ENCODE data around the gene MUC4. TPM values are rescaled to one million over a fixed set of nuclear protein-coding genes. Genes with fewer than 3 reads are reported as not detected.

Gene MUC4
- total and polyA plus RNA-seq, 2 experiments from 2014 or later = 1.3 TPM

DNA sequence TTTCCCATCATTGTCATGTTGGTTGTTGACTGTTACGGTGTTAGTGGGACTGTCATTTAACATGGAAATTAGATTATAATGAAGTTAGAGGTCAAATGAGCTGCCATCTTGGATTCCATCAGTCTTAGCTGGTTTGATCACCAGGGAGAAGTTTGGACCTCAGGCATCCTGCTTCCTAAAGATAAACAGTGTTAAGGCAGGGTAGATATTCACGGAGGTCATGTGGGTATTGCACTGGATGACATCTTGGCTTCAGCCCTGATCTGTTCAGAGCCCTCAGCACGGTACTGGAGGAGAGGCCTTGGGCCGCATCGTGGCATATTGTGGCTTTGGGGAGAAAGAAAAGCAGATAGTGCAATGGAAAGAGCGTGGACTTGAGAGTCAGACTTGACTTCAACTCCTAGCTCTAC lies 102.0 kb downstream of the MUC4 start:
- no peak for DNase-seq (ENCODE audit: low spot score)
- 0 out of 2 replicates have a peak, but pooled peaks cover 6% of the 10 kb centered on the region for H3K9me2 ChIP-seq (ENCODE audit: insufficient read depth)

More for the DNA sequence above, 102.0 kb downstream of the MUC4 start:
- H3K4me3 Mint-ChIP-seq = no peak overlapping the region
- no peaks in the 10 kb centered on the region for H4K20me1 ChIP-seq (replicated peaks; ENCODE audit: insufficient read depth)
- TF ChIP-seq, protein P1, sequence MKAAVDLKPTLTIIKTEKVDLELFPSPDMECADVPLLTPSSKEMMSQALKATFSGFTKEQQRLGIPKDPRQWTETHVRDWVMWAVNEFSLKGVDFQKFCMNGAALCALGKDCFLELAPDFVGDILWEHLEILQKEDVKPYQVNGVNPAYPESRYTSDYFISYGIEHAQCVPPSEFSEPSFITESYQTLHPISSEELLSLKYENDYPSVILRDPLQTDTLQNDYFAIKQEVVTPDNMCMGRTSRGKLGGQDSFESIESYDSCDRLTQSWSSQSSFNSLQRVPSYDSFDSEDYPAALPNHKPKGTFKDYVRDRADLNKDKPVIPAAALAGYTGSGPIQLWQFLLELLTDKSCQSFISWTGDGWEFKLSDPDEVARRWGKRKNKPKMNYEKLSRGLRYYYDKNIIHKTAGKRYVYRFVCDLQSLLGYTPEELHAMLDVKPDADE (IDR thresholded peaks at IDR 0.05) = no peak
- no peak for TF ChIP-seq CREB1 (CRISPR knock-in tag; IDR thresholded peaks at IDR 0.05; ENCODE audit: low read depth)
- TF ChIP-seq POLR2AphosphoS5 (IDR thresholded peaks at IDR 0.05; ENCODE audit: low read depth) = no peak
- TF ChIP-seq, protein P2, sequence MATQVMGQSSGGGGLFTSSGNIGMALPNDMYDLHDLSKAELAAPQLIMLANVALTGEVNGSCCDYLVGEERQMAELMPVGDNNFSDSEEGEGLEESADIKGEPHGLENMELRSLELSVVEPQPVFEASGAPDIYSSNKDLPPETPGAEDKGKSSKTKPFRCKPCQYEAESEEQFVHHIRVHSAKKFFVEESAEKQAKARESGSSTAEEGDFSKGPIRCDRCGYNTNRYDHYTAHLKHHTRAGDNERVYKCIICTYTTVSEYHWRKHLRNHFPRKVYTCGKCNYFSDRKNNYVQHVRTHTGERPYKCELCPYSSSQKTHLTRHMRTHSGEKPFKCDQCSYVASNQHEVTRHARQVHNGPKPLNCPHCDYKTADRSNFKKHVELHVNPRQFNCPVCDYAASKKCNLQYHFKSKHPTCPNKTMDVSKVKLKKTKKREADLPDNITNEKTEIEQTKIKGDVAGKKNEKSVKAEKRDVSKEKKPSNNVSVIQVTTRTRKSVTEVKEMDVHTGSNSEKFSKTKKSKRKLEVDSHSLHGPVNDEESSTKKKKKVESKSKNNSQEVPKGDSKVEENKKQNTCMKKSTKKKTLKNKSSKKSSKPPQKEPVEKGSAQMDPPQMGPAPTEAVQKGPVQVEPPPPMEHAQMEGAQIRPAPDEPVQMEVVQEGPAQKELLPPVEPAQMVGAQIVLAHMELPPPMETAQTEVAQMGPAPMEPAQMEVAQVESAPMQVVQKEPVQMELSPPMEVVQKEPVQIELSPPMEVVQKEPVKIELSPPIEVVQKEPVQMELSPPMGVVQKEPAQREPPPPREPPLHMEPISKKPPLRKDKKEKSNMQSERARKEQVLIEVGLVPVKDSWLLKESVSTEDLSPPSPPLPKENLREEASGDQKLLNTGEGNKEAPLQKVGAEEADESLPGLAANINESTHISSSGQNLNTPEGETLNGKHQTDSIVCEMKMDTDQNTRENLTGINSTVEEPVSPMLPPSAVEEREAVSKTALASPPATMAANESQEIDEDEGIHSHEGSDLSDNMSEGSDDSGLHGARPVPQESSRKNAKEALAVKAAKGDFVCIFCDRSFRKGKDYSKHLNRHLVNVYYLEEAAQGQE (IDR thresholded peaks at IDR 0.05; ENCODE audit: unreplicated experiment) = no peak
- no peak for TF ChIP-seq ZNF331 (CRISPR knock-in tag; IDR thresholded peaks at IDR 0.05; ENCODE audit: low read depth)
- no peak for TF ChIP-seq EZH2phosphoT487 (IDR thresholded peaks at IDR 0.05; ENCODE audit: unreplicated experiment)
- no peak for TF ChIP-seq STAT1 (IDR thresholded peaks at IDR 0.05; ENCODE audit: unreplicated experiment)
- TF ChIP-seq, protein P3, sequence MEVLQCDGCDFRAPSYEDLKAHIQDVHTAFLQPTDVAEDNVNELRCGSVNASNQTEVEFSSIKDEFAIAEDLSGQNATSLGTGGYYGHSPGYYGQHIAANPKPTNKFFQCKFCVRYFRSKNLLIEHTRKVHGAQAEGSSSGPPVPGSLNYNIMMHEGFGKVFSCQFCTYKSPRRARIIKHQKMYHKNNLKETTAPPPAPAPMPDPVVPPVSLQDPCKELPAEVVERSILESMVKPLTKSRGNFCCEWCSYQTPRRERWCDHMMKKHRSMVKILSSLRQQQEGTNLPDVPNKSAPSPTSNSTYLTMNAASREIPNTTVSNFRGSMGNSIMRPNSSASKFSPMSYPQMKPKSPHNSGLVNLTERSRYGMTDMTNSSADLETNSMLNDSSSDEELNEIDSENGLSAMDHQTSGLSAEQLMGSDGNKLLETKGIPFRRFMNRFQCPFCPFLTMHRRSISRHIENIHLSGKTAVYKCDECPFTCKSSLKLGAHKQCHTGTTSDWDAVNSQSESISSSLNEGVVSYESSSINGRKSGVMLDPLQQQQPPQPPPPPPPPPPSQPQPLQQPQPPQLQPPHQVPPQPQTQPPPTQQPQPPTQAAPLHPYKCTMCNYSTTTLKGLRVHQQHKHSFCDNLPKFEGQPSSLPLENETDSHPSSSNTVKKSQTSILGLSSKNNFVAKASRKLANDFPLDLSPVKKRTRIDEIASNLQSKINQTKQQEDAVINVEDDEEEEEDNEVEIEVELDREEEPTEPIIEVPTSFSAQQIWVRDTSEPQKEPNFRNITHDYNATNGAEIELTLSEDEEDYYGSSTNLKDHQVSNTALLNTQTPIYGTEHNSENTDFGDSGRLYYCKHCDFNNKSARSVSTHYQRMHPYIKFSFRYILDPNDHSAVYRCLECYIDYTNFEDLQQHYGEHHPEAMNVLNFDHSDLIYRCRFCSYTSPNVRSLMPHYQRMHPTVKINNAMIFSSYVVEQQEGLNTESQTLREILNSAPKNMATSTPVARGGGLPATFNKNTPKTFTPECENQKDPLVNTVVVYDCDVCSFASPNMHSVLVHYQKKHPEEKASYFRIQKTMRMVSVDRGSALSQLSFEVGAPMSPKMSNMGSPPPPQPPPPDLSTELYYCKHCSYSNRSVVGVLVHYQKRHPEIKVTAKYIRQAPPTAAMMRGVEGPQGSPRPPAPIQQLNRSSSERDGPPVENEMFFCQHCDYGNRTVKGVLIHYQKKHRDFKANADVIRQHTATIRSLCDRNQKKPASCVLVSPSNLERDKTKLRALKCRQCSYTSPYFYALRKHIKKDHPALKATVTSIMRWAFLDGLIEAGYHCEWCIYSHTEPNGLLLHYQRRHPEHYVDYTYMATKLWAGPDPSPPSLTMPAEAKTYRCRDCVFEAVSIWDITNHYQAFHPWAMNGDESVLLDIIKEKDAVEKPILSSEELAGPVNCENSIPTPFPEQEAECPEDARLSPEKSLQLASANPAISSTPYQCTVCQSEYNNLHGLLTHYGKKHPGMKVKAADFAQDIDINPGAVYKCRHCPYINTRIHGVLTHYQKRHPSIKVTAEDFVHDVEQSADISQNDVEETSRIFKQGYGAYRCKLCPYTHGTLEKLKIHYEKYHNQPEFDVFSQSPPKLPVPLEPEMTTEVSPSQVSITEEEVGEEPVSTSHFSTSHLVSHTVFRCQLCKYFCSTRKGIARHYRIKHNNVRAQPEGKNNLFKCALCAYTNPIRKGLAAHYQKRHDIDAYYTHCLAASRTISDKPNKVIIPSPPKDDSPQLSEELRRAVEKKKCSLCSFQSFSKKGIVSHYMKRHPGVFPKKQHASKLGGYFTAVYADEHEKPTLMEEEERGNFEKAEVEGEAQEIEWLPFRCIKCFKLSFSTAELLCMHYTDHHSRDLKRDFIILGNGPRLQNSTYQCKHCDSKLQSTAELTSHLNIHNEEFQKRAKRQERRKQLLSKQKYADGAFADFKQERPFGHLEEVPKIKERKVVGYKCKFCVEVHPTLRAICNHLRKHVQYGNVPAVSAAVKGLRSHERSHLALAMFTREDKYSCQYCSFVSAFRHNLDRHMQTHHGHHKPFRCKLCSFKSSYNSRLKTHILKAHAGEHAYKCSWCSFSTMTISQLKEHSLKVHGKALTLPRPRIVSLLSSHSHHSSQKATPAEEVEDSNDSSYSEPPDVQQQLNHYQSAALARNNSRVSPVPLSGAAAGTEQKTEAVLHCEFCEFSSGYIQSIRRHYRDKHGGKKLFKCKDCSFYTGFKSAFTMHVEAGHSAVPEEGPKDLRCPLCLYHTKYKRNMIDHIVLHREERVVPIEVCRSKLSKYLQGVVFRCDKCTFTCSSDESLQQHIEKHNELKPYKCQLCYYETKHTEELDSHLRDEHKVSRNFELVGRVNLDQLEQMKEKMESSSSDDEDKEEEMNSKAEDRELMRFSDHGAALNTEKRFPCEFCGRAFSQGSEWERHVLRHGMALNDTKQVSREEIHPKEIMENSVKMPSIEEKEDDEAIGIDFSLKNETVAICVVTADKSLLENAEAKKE (CRISPR knock-in tag; IDR thresholded peaks at IDR 0.05) = no peak
- TF ChIP-seq, protein P4, sequence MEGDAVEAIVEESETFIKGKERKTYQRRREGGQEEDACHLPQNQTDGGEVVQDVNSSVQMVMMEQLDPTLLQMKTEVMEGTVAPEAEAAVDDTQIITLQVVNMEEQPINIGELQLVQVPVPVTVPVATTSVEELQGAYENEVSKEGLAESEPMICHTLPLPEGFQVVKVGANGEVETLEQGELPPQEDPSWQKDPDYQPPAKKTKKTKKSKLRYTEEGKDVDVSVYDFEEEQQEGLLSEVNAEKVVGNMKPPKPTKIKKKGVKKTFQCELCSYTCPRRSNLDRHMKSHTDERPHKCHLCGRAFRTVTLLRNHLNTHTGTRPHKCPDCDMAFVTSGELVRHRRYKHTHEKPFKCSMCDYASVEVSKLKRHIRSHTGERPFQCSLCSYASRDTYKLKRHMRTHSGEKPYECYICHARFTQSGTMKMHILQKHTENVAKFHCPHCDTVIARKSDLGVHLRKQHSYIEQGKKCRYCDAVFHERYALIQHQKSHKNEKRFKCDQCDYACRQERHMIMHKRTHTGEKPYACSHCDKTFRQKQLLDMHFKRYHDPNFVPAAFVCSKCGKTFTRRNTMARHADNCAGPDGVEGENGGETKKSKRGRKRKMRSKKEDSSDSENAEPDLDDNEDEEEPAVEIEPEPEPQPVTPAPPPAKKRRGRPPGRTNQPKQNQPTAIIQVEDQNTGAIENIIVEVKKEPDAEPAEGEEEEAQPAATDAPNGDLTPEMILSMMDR (conservative IDR thresholded peaks at IDR 0.05; ENCODE audit: low read depth in 2 of 2) = no peak
- TF ChIP-seq EZH2 (IDR thresholded peaks at IDR 0.05; ENCODE audit: low read depth, unreplicated experiment) = no peak
- no peak for TF ChIP-seq ZNF114 (CRISPR knock-in tag; IDR thresholded peaks at IDR 0.05)
- no peak overlapping the region for H3K27ac ChIP-seq (ENCODE audit: low read depth)
- no peaks in the 10 kb centered on the region for H3F3A ChIP-seq (replicated peaks; ENCODE audit: low read depth)
- H3K4me3 ChIP-seq = no peak overlapping the region
- no peaks in the 10 kb centered on the region for H3K36me3 ChIP-seq (ENCODE audit: insufficient read depth)
- H3K27me3 ChIP-seq (ENCODE audit: insufficient read depth) = no peaks in the 10 kb centered on the region
- peaks cover 16% of the 10 kb centered on the region for H3K4me1 Mint-ChIP-seq
- H3K4me1 ChIP-seq (ENCODE audit: insufficient read depth) = no peaks in the 10 kb centered on the region
- 0 out of 3 replicates have a peak, but pooled peaks cover 2% of the 10 kb centered on the region for H3K36me3 Mint-ChIP-seq (ENCODE audit: low read depth)
- no peak for ATAC-seq
- no peak overlapping the region for H2AFZ ChIP-seq
- H3K9me3 Mint-ChIP-seq = peaks cover 5% of the 10 kb centered on the region
- peaks cover 3% of the 10 kb centered on the region for H3K27me3 Mint-ChIP-seq (ENCODE audit: insufficient read depth, low read depth, poor library complexity)
- H3K27ac Mint-ChIP-seq = no peak overlapping the region
- no peak overlapping the region for H3K4me2 ChIP-seq
- H3K79me2 ChIP-seq (replicated peaks; ENCODE audit: insufficient read depth) = no peaks in the 10 kb centered on the region
